Measurements from ENCODE around the gene GXYLT1. TPM values are rescaled to one million over a fixed set of nuclear protein-coding genes. Genes with fewer than 3 reads are reported as not detected.

Gene GXYLT1
- total RNA-seq, 1 donor from 2014 or later = 7.3 TPM

Other genes starting within 250 kb of the GXYLT1 start
- gene YAF2, start 93.4 kb upstream of the GXYLT1 start, total RNA-seq = 43.6 TPM
- 24.9 TPM for gene ZCRB1, start 181.2 kb upstream of the GXYLT1 start, total RNA-seq
- gene PPHLN1, start 181.3 kb upstream of the GXYLT1 start, total RNA-seq = 82.3 TPM

Data from frontal cortex (tissue), 1 donor.